Right forelimb (tissue), 1 donor: ENCODE results near the gene VEPH1.

ENCODE experiments used
- DNase-seq: peaks from one replicate; pipeline ENCODE4 v3.0.0-alpha.2; 2018

The VEPH1 gene

GRCh38 chr3:157472648-157473047 lies 30.6 kb downstream of the VEPH1 start:
- no peak for DNase-seq

GRCh38 chr3:157471064-157471463 lies 32.2 kb downstream of the VEPH1 start:
- DNase-seq, result no peak

- no peak for DNase-seq
Observed at GRCh38 chr3:157469561-157470294, 33.5 kb downstream of the VEPH1 start.

GRCh38 chr3:157467200-157467599 lies 36.0 kb downstream of the VEPH1 start:
- no peak for DNase-seq

GRCh38 chr3:157465741-157466140 lies 37.5 kb downstream of the VEPH1 start:
- no peak for DNase-seq

GRCh38 chr3:157464321-157464720 lies 38.9 kb downstream of the VEPH1 start:
- DNase-seq, result no peak

- no peak for DNase-seq
Observed at GRCh38 chr3:157463816-157464215, 39.4 kb downstream of the VEPH1 start.

- no peak for DNase-seq
Observed at GRCh38 chr3:157460253-157460652, 43.0 kb downstream of the VEPH1 start.

- no peak for DNase-seq
Observed at GRCh38 chr3:157459706-157460105, 43.5 kb downstream of the VEPH1 start.

GRCh38 chr3:157453824-157454223 lies 49.4 kb downstream of the VEPH1 start:
- DNase-seq, result no peak

GRCh38 chr3:157452097-157452496 lies 51.1 kb downstream of the VEPH1 start:
- no peak for DNase-seq

- no peak for DNase-seq
Observed at GRCh38 chr3:157447026-157447694, 56.1 kb downstream of the VEPH1 start.

- DNase-seq, result no peak
Observed at GRCh38 chr3:157445857-157446256, 57.4 kb downstream of the VEPH1 start.

GRCh38 chr3:157444797-157445184 lies 58.4 kb downstream of the VEPH1 start:
- DNase-seq, result no peak

- no peak for DNase-seq
Observed at GRCh38 chr3:157443905-157444796, 59.1 kb downstream of the VEPH1 start.

GRCh38 chr3:157442729-157443128 lies 60.5 kb downstream of the VEPH1 start:
- DNase-seq, result no peak

GRCh38 chr3:157441102-157441624 lies 62.1 kb downstream of the VEPH1 start:
- DNase-seq, result no peak

GRCh38 chr3:157438194-157438730 lies 65.0 kb downstream of the VEPH1 start:
- DNase-seq, result peak; percentile 70

GRCh38 chr3:157436583-157437291 lies 66.5 kb downstream of the VEPH1 start, which contains the start of gene PTX3:
Gene PTX3, plus strand, starts transcription at chr3:157436850. Its CDS starts 84 bp downstream, at chr3:157436934.
- DNase-seq, result peak; percentile 74

GRCh38 chr3:157429708-157430107 lies 73.5 kb downstream of the VEPH1 start:
- DNase-seq, result no peak

- no peak for DNase-seq
Observed at GRCh38 chr3:157428853-157429252, 74.4 kb downstream of the VEPH1 start.

GRCh38 chr3:157427901-157428300 lies 75.3 kb downstream of the VEPH1 start:
- no peak for DNase-seq
